ENCODE data around the gene MAVS.
"Not testable (repeated sequence)": the region's sequence is repeated elsewhere in the genome, so short reads cannot be mapped to it uniquely, and the experiment has no call there.

Gene MAVS

DNA sequence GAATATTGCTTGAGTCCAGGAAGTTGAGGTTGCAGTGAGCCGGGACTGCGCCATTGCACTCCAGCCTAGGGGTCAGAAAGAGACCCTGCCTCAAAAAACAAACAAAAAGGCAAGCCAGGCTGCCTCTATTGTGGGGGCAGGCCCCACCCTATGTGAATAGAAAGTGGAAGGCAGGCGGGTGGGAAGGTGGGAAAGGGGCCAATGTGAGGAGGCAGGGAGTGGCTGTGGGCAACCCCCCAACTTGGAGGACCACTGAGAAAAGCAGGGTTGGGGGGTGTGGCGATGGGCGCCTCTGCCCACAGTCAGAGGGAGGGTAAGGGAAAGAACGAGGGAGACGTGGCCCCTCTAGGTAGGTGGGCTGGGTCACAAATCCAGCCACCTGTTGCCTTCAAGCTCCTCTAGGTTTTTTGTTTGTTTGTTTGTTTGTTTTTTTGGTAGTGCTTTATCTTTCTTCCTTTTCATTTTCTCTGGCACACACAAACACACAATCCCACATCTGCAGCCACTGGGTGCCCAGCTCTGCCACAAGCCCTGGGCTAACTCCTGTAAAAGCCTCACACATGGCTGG, 31.6 kb upstream of the MAVS start:
- no peak for DNase-seq (ENCODE audit: low read depth in 2 of 3, low spot score in 1 of 3)

DNA sequence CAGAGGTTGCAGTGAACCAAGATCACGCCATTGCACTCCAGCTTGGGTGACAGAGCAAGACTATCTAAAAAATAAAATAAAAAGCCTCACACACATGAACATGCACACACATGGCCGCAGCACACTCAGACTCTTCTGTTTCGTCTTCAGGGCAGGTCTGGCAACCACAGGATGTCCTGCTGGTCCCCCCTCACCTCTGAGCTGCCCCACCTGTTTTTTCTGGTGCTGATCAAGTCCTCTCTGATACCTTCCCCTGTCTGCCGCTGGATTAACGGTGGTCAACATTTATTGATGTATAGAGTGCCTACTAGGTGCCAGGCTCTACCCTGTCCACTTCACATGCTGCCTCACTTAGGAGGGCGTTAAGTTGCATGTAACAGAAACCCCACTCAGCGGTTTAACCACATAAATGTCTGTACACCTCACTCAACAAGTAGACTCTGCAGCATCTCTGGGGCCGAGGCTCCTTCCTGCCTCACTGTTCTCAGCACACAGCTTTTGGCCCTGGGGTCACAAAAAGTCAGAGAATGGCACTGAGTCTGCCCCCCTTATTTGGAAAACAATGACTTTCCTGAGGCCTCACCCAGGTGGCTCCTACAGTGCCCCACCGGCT, 30.8 kb upstream of the MAVS start:
- no peak for DNase-seq (ENCODE audit: low read depth in 2 of 3, low spot score in 1 of 3)

DNA sequence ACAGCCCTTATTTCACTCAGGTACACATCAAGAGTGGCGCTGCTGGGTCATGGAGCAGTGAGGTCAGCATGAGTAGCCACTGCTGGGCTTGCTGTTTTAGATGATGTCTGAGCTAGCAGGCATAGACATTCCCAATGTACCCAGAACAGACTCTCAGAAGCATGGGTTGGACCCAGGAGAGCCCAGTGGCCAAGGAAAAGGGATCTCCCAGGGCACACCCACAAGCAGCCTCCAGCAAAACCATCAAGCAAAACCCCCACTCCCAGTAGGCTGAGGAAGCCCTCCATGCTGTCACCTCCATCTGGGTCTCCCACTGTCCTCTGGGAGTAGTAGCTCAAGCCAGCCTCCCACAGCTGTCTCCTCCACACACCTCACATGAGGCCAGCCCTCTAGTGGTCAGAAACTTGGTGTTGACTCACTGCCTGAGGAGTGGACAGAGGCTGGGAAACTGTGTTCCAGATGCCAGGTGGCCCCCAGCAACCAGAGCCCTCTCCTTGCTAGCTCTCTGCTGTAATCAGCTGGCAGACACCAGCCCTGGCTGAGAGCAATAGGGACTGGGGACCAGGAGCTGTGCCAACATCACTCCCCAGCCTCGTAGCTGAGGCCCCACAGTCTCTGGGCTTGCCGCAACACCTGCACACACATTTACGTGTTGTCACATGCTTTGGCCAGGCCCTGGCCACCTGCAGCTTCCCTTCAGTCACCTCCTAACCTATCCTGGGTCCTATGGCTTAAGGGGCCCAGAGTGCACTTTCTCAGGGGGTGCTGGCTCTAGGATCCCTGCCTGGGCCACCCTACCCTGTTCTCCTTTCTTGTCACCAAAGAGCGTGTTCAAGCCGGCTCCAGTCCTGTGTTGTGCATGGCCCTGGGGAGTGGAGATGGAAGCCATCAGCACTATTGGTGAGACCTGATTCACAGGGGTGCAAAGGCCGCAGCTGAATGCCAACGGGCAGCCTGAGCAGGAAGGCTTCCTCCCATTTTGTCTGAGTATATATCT, 28.2 kb upstream of the MAVS start:
- no peak for DNase-seq (ENCODE audit: low read depth in 2 of 3, low spot score in 1 of 3)

DNA sequence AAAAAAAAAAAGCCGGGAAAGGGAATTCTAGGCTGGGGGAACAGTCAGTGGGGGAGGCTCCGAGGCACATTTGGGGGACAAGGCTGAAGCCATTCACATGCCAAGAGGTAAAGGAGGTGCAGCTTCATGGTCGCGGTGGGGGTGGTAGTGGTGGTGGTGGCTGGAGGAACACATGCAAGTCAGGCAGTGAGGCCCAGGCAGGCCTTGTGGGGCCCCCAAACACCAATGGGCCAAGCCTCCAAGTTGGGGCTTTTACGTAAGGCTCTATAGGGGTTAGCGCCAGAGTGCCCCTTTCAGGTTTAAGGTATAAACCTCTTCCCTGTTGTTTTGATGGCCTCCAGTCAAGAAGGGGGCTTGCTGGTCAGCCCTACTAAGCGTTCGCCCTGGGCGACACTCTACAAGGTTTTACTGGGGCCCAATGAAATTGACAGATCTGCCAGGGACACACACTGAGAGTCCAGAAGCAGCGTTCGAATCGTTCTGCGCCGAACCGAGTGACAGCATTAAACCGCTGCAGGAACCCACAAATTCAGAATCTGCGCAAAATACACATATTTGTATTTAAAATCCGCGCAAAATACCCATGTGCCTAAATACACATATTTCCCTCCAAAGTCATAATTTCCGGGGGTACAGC, 27.1 kb upstream of the MAVS start:
- DNase-seq (ENCODE audit: low read depth in 2 of 3, low spot score in 1 of 3), result no peak

GRCh38 chr20:3820048-3820900, 26.4 kb upstream of the MAVS start, which contains the start of gene AP5S1:
TSS of gene AP5S1 (plus strand) at chr20:3820547. CDS start at chr20:3822118, 1,571 bp downstream.
- peak; percentile 83 to 91 (median 89) for DNase-seq (ENCODE audit: low read depth in 2 of 3, low spot score in 1 of 3)

GRCh38 chr20:3820901-3821727, 25.5 kb upstream of the MAVS start:
- no peak for DNase-seq (ENCODE audit: low read depth in 2 of 3, low spot score in 1 of 3)

- DNase-seq (ENCODE audit: low read depth in 2 of 3, low spot score in 1 of 3), result no peak
Measured at GRCh38 chr20:3821996-3822395, 24.6 kb upstream of the MAVS start.

GRCh38 chr20:3823881-3824280, 22.8 kb upstream of the MAVS start:
- DNase-seq (ENCODE audit: low read depth in 2 of 3, low spot score in 1 of 3), result no peak

DNA sequence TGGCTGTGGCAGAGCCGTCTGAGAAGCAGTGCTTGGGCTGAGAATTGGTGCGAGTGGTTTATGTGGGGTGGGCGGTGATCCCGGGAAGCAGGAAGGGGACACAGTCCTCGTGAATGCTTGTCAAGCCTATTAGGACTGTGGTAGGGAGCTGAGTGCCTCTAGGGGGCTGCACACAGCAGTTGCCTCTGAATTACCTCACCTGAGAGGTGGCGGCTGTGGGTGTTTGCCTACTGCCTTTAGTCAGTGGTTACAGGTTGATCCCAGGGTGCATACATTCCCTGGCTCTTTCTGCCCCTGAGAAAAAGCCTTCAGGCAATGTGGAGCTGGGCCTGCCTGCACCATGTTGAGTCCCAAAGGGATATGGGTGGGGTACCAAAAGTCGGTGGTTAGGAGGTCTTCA, 21.1 kb upstream of the MAVS start:
- no peak for DNase-seq (ENCODE audit: low read depth in 2 of 3, low spot score in 1 of 3)

DNA sequence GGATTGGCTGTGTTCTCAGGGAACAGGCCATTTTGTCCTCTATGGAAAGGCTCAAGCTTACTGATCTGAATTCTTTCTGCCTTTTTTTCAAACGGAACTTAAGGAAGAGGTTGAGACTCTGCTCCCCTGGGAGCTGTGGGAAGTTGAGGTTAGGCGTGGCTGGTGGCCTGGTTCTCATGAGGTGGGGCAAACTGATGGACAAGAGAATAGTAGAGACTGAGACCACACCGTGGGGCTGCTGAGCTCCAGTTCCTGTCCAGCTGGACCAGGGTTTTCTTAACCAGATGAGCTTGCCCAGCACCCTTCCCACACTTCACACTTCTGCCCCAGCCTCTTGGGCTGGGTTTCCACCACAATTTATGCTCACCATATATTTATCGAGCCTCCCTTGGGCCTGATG, 20.2 kb upstream of the MAVS start:
- DNase-seq (ENCODE audit: low read depth in 2 of 3, low spot score in 1 of 3), result no peak

DNA sequence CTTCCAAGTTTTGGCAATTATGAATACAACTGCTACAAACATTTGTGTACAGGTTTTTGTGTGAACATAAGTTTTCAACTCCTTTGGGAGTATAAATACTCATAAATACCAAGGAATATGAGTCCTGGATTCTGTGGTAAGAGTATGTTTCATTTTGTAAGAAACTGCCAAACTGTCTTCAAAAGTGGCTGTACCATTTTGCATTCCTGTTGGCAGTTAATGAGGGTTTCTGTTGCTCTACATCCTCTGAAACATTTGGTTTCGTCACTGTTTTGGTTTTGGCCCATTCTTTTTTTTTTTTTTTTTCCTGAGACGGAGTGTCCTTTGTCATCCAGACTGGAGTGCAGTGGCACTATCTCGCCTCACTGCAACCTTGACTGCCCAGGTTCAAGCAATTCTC, 17.8 kb upstream of the MAVS start:
- no peak for DNase-seq (ENCODE audit: low read depth in 2 of 3, low spot score in 1 of 3)

- DNase-seq (ENCODE audit: low read depth in 2 of 3, low spot score in 1 of 3), result not testable (repeated sequence)
Measured at GRCh38 chr20:3829891-3830290, 16.7 kb upstream of the MAVS start.

- no peak for DNase-seq (ENCODE audit: low read depth in 2 of 3, low spot score in 1 of 3)
Measured at GRCh38 chr20:3836132-3836531, 10.5 kb upstream of the MAVS start.

DNA sequence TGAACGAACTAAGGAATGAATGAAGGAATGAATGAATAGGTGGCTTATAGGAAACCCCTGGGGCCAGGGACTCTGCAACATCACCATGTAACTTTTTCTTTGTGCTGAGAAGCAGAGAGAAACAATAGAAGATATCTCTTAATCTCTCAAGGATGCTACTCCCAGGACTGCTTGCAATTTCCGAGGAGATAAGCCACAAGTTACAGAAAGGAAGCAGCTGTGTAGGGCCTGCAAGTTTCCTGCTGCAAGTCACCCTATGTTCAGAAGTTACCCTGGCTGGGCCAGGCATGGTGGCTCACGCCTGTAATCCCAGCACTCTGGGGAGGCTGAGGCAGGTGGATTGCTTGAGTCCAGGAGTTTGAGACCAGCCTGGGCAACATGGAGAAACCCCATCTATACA, 7.3 kb upstream of the MAVS start:
- DNase-seq (ENCODE audit: low read depth in 2 of 3, low spot score in 1 of 3), result no peak

- not testable (repeated sequence) for DNase-seq (ENCODE audit: low read depth in 2 of 3, low spot score in 1 of 3)
Measured at GRCh38 chr20:3840201-3840600, 6.4 kb upstream of the MAVS start.

DNA sequence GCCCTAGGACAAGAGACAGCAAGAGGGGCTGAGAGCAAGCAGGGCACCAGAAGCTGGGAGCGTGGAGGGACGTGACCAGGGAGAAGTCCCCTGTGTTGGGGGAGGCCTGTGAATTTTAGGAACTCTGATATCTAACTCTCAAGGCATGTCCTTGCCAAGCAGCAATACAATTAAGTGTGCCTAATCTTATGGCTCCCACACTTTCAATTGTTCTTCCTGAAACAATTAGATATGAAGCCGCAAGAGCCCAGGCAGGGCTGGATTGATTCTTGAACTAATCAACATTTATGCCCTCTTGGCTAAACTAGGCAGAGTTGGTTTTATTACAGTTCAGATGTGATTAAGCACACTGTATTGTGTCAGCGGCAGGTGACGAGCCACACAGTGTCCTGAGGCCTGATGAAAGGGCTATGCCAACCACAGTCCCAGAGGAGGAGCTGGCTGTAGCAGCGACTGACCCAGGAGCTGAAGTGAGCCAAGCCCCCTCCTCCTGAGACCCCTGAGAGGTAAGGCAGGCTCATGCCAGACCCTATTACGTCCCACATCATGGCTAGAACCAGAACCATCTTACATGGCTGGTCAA, 4.2 kb upstream of the MAVS start:
- DNase-seq (ENCODE audit: low read depth in 2 of 3, low spot score in 1 of 3), result no peak

DNA sequence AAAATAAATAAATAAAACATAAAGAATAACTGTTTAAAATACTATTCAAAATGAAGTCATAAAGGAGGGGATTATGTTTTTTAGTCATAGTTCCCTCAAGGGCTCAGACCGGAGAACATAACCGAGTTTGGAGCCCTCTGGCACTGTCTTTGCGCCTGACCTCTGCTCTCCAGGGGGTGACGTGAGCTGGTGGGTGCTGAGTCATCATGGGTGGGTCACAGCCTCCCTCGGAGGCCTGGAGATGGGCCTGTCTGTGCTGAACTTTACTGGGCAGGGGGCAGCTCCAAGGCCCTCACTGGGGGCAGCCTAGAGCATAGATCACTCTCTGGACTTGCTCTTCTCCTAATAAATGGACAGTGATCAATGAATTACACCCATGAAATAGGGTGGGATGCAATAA, 3.1 kb upstream of the MAVS start:
- DNase-seq (ENCODE audit: low read depth in 2 of 3, low spot score in 1 of 3), result no peak

- not testable (repeated sequence) for DNase-seq (ENCODE audit: low read depth in 2 of 3, low spot score in 1 of 3)
Measured at GRCh38 chr20:3843990-3844619, 2.5 kb upstream of the MAVS start.

- DNase-seq (ENCODE audit: low read depth in 2 of 3, low spot score in 1 of 3), result no peak
Measured at GRCh38 chr20:3846378-3846739, 275 bp upstream of the MAVS start.
